Uterus (tissue), 4 donors: ENCODE results near the gene CAMSAP2. TPM values are rescaled to one million over a fixed set of nuclear protein-coding genes. Genes with fewer than 3 reads are reported as not detected.

ENCODE experiments used
- DNase-seq, 2 donors: peaks; one replicate each; pipeline ENCODE4 v3.0.0-alpha.2; 2019 to 2020
- H3K27ac ChIP-seq, 2 donors: fragments of 200-600 bp; sonication (generic); 1 replicate in 1 of 2; 2 replicates in 1 of 2; pipeline ENCODE4 v1.5.1; 2016 to 2018
- H3K27me3 ChIP-seq, 2 donors: fragments of 200-600 bp; sonication (generic); one replicate each; pipeline ENCODE4 v1.5.1; 2018 to 2019; ENCODE audit warnings: control low read depth in 1 of 2
- H3K36me3 ChIP-seq, 2 donors: fragments of 200-600 bp; sonication (generic); one replicate each; pipeline ENCODE4 v1.5.1; 2019; ENCODE audit warnings: control low read depth in 1 of 2
- H3K4me1 ChIP-seq, 2 donors: fragments of 200-600 bp; sonication (generic); one replicate each; pipeline ENCODE4 v1.5.1; 2018 to 2019; ENCODE audit warnings: control low read depth in 1 of 2
- H3K4me3 ChIP-seq, 2 donors: fragments of 200-600 bp; sonication (generic); 1 replicate in 1 of 2; 2 replicates in 1 of 2; pipeline ENCODE4 v1.5.1; 2018 to 2019; ENCODE audit warnings: mild to moderate bottlenecking in 1 of 2
- H3K9me3 ChIP-seq, 2 donors: fragments of 200-600 bp; sonication (generic); one replicate each; pipeline ENCODE4 v1.5.1; 2019; ENCODE audit warnings: control low read depth in 1 of 2
- CTCF ChIP-seq, 4 experiments: fragments of 200-600 bp in 2 of 4; fragments of 450-650 bp in 2 of 4; sonication (generic) in 2 of 4; IDR thresholded peaks; one replicate each; pipeline ENCODE4 v1.5.1; 2016 to 2019; ENCODE audit warnings: antibody characterized with exemption in 4 of 4, mild to moderate bottlenecking in 2 of 4, moderate library complexity in 1 of 4
- POLR2A ChIP-seq, 2 donors: fragments of 450-650 bp; IDR thresholded peaks; one replicate each; pipeline ENCODE4 v1.6.1; 2016; ENCODE audit warnings: antibody characterized with exemption in 2 of 2, mild to moderate bottlenecking in 1 of 2, moderate library complexity in 1 of 2
- intact Hi-C: fragments of 100-400 bp; cut with DNase I; formaldehyde crosslinking; loops from one replicate; pipeline ENCODE4 v1.15.1; 2023; ENCODE audit warnings: low total_unique reads
- total RNA-seq, 4 donors: library from RNA; depleted of rRNA in 3 of 4; stranded (reverse); fragments of >200 nt in 3 of 4; gene quantifications; one replicate each; pipeline versions ENCODE4 v1.1.0 to v1.2.4, GENCODE V29; 2014 to 2023
- donor health status: DM: yes; HTN: yes; CAD: no.

The CAMSAP2 gene
- total RNA-seq, 4 donors from 2014 or later, result 31.0 to 64.8 (median 47.7) TPM

- no peaks in the 10 kb centered on the region for H3K9me3 ChIP-seq
- no peak for DNase-seq
- intact Hi-C loops, result no loop called here
Measured at GRCh38 chr1:200737647-200738291, 924 bp upstream of the CAMSAP2 start.

GRCh38 chr1:200738949-200739651, 407 bp downstream of the CAMSAP2 start:
- Histone ChIP-seq H3K36me3 (no peaks in the 10 kb centered on the region), H3K27me3 (no peaks in the 10 kb centered on the region), H3K27ac (peak overlapping the region; percentile 94 to 99), H3K4me3 (peak overlapping the region; percentile 77 to 88), H3K4me1 (no peaks in the 10 kb centered on the region), H3K9me3 (no peaks in the 10 kb centered on the region)
- intact Hi-C loops, result no loop called here
- TF ChIP-seq POLR2A (IDR thresholded peaks at IDR 0.05), result peak; percentile 69 to 92
- peak in 1 of 4 experiments; percentile 2 for TF ChIP-seq CTCF (IDR thresholded peaks at IDR 0.05)
- peak; percentile 81 to 85 for DNase-seq

More at GRCh38 chr1:200737647-200738291, 924 bp upstream of the CAMSAP2 start:
- Histone ChIP-seq H3K27ac (peak overlapping the region; percentile 74 to 99), H3K27me3 (no peaks in the 10 kb centered on the region), H3K36me3 (no peaks in the 10 kb centered on the region), H3K4me3 (no peak overlapping the region), H3K4me1 (no peaks in the 10 kb centered on the region)
- no peak for TF ChIP-seq POLR2A (IDR thresholded peaks at IDR 0.05)
- TF ChIP-seq CTCF (IDR thresholded peaks at IDR 0.05), result no peak

GRCh38 chr1:200739702-200740570, 1.2 kb downstream of the CAMSAP2 start:
- Histone ChIP-seq H3K4me1 (no peaks in the 10 kb centered on the region), H3K9me3 (no peaks in the 10 kb centered on the region), H3K27me3 (no peaks in the 10 kb centered on the region), H3K4me3 (peak overlapping the region; percentile 77 to 88), H3K27ac (peak overlapping the region; percentile 94 to 99), H3K36me3 (no peaks in the 10 kb centered on the region)
- DNase-seq, result peak in 1 of 2 donors; percentile 50
- intact Hi-C loops, result loop anchor here (10.0 kb wide), 1 partner anchor 65 kb away; no protein-coding TSS in a partner anchor
- TF ChIP-seq CTCF (IDR thresholded peaks at IDR 0.05) (no peak), POLR2A (IDR thresholded peaks at IDR 0.05) (no peak)

- no peaks in the 10 kb centered on the region for H3K36me3 ChIP-seq
- no peaks in the 10 kb centered on the region for H3K27me3 ChIP-seq
- H3K4me3 ChIP-seq, result peak overlapping the region; percentile 77 to 88
- intact Hi-C loops, result loop anchor here (10.0 kb wide), 1 partner anchor 66 kb away; no protein-coding TSS in a partner anchor
- DNase-seq, result no peak
- TF ChIP-seq POLR2A (IDR thresholded peaks at IDR 0.05), result no peak
- TF ChIP-seq CTCF (IDR thresholded peaks at IDR 0.05), result no peak
- H3K4me1 ChIP-seq, result no peaks in the 10 kb centered on the region
- H3K9me3 ChIP-seq, result no peaks in the 10 kb centered on the region
- H3K27ac ChIP-seq, result peak overlapping the region in 1 of 2 donors; percentile 94
Measured at GRCh38 chr1:200740571-200741208, 2.0 kb downstream of the CAMSAP2 start.
